ENCODE results near the gene DMRT3. TPM values are rescaled to one million over a fixed set of nuclear protein-coding genes. Genes with fewer than 3 reads are reported as not detected.

The DMRT3 gene
- total RNA-seq, 1 donor from 2014 or later, result not detected

GRCh38 chr9:1002678-1003077 is 26.2 kb downstream of the DMRT3 start:
- no peak for DNase-seq (ENCODE audit: low read depth in 2 of 2)

- DNase-seq (ENCODE audit: low read depth in 2 of 2), result peak; percentile 56 to 68
These were observed 28.7 kb downstream of the DMRT3 start for GRCh38 chr9:1005043-1005667.

GRCh38 chr9:1007312-1007711 is 30.9 kb downstream of the DMRT3 start:
- no peak for DNase-seq (ENCODE audit: low read depth in 2 of 2)

GRCh38 chr9:1008216-1008615 is 31.8 kb downstream of the DMRT3 start:
- DNase-seq (ENCODE audit: low read depth in 2 of 2), result no peak

- DNase-seq (ENCODE audit: low read depth in 2 of 2), result peak; percentile 73 to 84
These were observed 32.7 kb downstream of the DMRT3 start for GRCh38 chr9:1009101-1009707.

DNA sequence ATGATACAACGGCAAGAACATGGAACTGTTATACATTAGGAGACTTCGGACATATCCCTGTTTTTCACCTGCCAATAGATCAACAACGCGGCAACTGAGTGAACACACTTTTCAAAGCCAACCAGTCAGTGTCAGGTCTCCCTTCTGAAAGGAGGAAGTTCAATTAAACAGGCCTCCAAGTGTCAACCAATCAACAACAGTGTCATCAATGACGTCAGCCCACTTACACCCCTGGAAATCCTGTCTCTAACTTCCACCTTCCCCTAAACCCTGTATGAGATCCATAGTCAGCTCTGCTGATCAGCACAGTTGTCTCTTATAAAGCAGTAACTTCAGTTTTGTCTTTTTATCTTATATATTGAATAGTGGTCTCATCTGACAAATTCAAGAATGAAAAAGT is 36.6 kb downstream of the DMRT3 start:
- no peak for DNase-seq (ENCODE audit: low read depth in 2 of 2)

GRCh38 chr9:1014225-1014624 is 37.8 kb downstream of the DMRT3 start:
- no peak for DNase-seq (ENCODE audit: low read depth in 2 of 2)

DNA sequence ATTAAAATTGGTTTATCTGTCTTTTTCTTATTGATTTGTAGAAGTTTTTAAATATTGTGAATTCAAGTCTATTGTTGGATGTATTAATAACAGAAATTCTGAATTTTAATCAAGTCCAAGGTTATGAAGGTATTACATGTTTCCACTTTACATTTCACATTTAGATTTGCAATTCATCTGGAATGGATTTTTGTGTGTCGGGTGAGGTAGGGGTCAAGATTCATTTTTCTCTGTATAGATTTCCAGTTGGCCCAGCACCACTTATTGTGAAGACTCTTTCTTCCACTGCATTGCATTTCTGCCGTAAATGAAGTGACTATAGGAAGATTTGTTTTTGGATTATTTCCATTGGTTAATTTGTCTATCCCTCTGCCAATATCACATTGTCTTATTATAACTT is 38.2 kb downstream of the DMRT3 start:
- no peak for DNase-seq (ENCODE audit: low read depth in 2 of 2)

- peak; percentile 5 to 17 for DNase-seq (ENCODE audit: low read depth in 2 of 2)
These were observed 41.7 kb downstream of the DMRT3 start for GRCh38 chr9:1018121-1018520.

- DNase-seq (ENCODE audit: low read depth in 2 of 2), result no peak
These were observed 47.7 kb downstream of the DMRT3 start for GRCh38 chr9:1024112-1024511.

DNA sequence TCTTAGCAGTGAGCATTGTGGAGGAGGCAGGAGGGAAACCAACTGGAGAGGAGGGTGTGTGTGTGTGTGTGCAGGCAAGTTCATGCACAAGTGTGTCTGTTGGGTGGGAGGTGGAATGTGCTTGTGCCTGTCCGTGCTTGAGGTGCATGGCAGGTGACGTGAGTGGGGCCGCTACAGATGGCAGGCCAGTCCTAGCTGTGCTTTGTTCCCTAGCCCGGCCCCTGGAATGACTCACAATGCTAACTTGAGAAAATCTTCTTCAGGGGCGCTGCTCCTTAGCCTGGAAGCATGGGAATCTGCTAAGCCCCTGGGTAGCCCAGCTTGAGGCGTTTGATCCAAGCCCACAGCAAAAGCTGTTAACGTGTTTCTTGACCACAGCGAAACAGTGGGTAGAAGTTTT is 48.7 kb downstream of the DMRT3 start:
- DNase-seq (ENCODE audit: low read depth in 2 of 2), result no peak

- no peak for DNase-seq (ENCODE audit: low read depth in 2 of 2)
These were observed 49.8 kb downstream of the DMRT3 start for GRCh38 chr9:1026219-1026618.

GRCh38 chr9:1028501-1029190 is 52.2 kb downstream of the DMRT3 start:
- DNase-seq (ENCODE audit: low read depth in 2 of 2), result no peak

DNA sequence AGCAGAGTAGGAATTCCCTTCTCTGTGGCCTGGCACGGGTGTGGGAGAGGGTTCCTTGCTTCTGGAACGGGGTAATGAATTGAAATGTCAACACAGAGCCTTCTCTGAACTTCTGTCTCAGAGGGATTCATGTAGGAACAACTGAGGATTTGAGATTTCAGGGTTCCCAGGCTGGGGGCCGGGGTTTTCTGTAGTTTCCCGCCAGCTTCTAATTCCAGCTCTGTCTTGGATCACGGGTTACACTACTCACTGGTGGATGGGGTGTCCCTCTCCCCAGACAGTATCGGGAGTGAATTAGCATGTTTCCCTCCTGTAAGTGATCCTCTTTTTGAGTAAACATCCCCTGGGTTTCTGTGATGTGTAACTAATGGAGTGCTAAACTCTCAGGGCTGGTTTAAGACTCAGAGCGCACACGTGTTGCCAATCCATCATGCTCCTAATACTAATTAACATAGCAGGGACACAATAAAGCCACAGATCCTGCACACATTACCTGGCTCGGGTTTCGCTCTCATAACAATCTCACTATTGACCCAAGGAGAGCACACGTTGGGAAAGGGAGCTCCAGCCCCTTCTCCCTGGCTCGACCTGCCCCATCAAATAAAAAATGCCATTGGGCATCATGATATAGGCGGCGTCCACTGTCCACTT is 55.6 kb downstream of the DMRT3 start:
- no peak for DNase-seq (ENCODE audit: low read depth in 2 of 2)

DNA sequence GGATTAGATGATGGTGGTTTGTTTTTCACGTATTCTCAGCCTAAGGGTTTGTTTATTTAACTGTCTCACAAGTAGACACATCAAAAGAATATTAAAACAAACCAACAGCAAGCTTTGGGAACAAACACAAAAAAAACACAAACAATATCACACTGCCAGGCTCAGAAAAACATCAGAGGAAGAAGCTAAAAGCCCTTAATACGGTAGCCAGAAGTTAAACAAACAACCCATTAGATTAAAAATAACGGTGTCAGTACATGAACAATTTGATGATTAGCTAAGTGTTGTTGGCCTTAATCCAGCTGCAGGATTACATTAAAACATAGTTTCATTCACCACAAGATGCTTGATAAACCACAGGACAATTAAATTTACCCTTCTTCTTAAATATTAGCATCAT is 57.8 kb downstream of the DMRT3 start:
- no peak for DNase-seq (ENCODE audit: low read depth in 2 of 2)

DNA sequence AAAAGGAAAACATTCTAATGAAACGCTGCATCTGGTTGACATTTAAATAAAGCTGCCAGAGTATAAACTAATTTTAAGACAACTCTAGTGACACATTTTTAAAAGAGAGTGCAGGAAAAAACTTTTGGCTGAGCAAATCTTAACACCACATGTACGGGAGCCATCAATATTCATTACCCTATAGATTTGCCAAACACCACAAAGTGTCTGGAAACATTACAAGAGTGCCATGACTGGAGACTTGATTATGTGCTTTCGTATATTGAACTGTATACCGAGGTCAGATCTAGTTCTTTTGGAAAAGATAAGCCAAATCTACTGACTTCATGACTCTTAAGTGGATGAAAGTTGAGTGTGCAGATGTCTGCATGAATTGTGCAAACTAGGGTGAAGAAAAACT is 63.1 kb downstream of the DMRT3 start:
- DNase-seq (ENCODE audit: low read depth in 2 of 2), result no peak

Other genes with a start within 250 kb of the DMRT3 start
- gene DMRT1, start 135.0 kb upstream of the DMRT3 start, total RNA-seq, result not detected in 2 replicates
- gene DMRT2, start 73.7 kb downstream of the DMRT3 start, total RNA-seq, result not detected in 2 replicates

All from lung microvascular endothelial cell (primary cell).